H1 (cell line): ENCODE results near the gene ZWILCH. TPM values are rescaled to one million over a fixed set of nuclear protein-coding genes. Genes with fewer than 3 reads are reported as not detected.

Experiments
- CTCF ChIA-PET: fragments of 300-600 bp; sonication (Branson Sonifier 250); formaldehyde crosslinking; loops from one replicate; lab custom pipeline; 2021; ENCODE audit not compliant: partially characterized antibody; lab: Charles Lee
- POLR2A ChIA-PET: fragments of 300-600 bp; sonication (Branson Sonifier 250); formaldehyde crosslinking; loops from one replicate; lab custom pipeline; 2021; ENCODE audit warnings: inconsistent platforms; ENCODE audit not compliant: partially characterized antibody; lab: Charles Lee
- DNase-seq, 2 experiments: peaks; one replicate each; pipeline versions ENCODE4 v3.0.0 to v3.0.0-alpha.2; 2010 to 2022; ENCODE audit warnings: low spot score in 2 of 2, low read depth in 1 of 2, mixed read lengths in 1 of 2
- FAIRE-seq: peaks from 2 replicates; lab custom pipeline; 2011; peaks lifted over from hg19 to GRCh38; lab: Jason Lieb, UNC
- H2AFZ ChIP-seq: 2 replicates; pipeline ENCODE4 v1.8.1; 2012; ENCODE audit warnings: low read length, inconsistent platforms
- H2AK5ac ChIP-seq: 2 replicates; pipeline ENCODE4 v1.6.1; 2013; ENCODE audit warnings: low read depth, low read length
- H2BK120ac ChIP-seq: replicated peaks from 2 replicates; pipeline ENCODE3; 2013; ENCODE audit warnings: low read depth, low read length, inconsistent platforms
- H2BK12ac ChIP-seq: 2 replicates; pipeline ENCODE4 v1.6.1; 2013; ENCODE audit warnings: low read depth, low read length
- H2BK15ac ChIP-seq: 2 replicates; pipeline ENCODE4 v1.6.1; 2013; ENCODE audit warnings: low read length
- H2BK20ac ChIP-seq: 2 replicates; pipeline ENCODE4 v1.6.1; 2013; ENCODE audit warnings: low read length
- H2BK5ac ChIP-seq: 2 replicates; pipeline ENCODE4 v1.6.1; 2013; ENCODE audit warnings: low read depth, low read length
- H3K14ac ChIP-seq: 2 replicates; pipeline ENCODE4 v1.6.1; 2013; ENCODE audit warnings: inconsistent platforms; ENCODE audit not compliant: insufficient read length
- H3K18ac ChIP-seq: 2 replicates; pipeline ENCODE4 v1.6.1; 2013; ENCODE audit warnings: low read length; ENCODE audit errors: extremely low read depth
- H3K23ac ChIP-seq: 2 replicates; pipeline ENCODE4 v1.6.1; 2013; ENCODE audit warnings: inconsistent platforms; ENCODE audit not compliant: insufficient read length
- H3K23me2 ChIP-seq: 2 replicates; pipeline ENCODE4 v1.6.1; 2013; ENCODE audit warnings: low read depth, low read length
- H3K27ac ChIP-seq: 2 replicates; pipeline ENCODE4 v1.6.1; 2011; ENCODE audit warnings: low read depth, low read length, inconsistent platforms
- H3K27me3 ChIP-seq, 4 experiments: replicated peaks in 1 of 4; 1 replicate in 1 of 4; 2 replicates in 3 of 4; pipeline versions ENCODE4 v1.6.1 to v1.8.1; 2011 to 2013; ENCODE audit warnings: low read length in 3 of 4, mild to moderate bottlenecking in 3 of 4, inconsistent platforms in 2 of 4, mixed read lengths in 2 of 4, moderate library complexity in 1 of 4; ENCODE audit not compliant: control insufficient read depth in 3 of 4, insufficient read depth in 3 of 4; ENCODE audit errors: extremely low read depth in 1 of 4
- H3K36me3 ChIP-seq, 4 experiments: 2 replicates each; pipeline versions ENCODE4 v1.6.1 to v1.8.1; 2011 to 2013; ENCODE audit warnings: mild to moderate bottlenecking in 4 of 4, low read length in 3 of 4, moderate library complexity in 2 of 4, control low read depth in 1 of 4, inconsistent platforms in 1 of 4; ENCODE audit not compliant: insufficient read depth in 4 of 4, control insufficient read depth in 2 of 4
- H3K4ac ChIP-seq: replicated peaks from 2 replicates; pipeline ENCODE3; 2013; ENCODE audit warnings: low read length, low read depth, mixed read lengths, inconsistent platforms; ENCODE audit not compliant: insufficient read length
- H3K4me1 ChIP-seq, 4 experiments: replicated peaks in 1 of 4; 1 replicate in 1 of 4; 2 replicates in 3 of 4; pipeline versions ENCODE4 v1.6.1 to v1.8.1; 2011 to 2013; ENCODE audit warnings: low read length in 3 of 4, inconsistent platforms in 2 of 4, mixed read lengths in 1 of 4; ENCODE audit not compliant: insufficient read depth in 4 of 4, control insufficient read depth in 3 of 4
- H3K4me2 ChIP-seq, 2 experiments: 2 replicates each; pipeline versions ENCODE4 v1.6.1 to v1.8.1; 2011 to 2013; ENCODE audit warnings: low read depth in 2 of 2, low read length in 2 of 2, control low read depth in 1 of 2, inconsistent platforms in 1 of 2, mild to moderate bottlenecking in 1 of 2; ENCODE audit not compliant: insufficient read depth in 1 of 2
- H3K4me3 ChIP-seq, 4 experiments: fragments of 200-600, 300-600 bp in 1 of 4; sonication (generic), shearing (Covaris generic), sonication (Bioruptor Twin) in 1 of 4; 2 replicates each; pipeline versions ENCODE4 v1.5.1 to v1.8.1; 2011 to 2016; ENCODE audit warnings: low read length in 4 of 4, low read depth in 3 of 4, control low read depth in 2 of 4, inconsistent platforms in 2 of 4, mild to moderate bottlenecking in 2 of 4, mixed read lengths in 1 of 4, moderate library complexity in 1 of 4; ENCODE audit not compliant: insufficient read depth in 2 of 4; ENCODE audit errors: extremely low read depth in 1 of 4
- H3K56ac ChIP-seq: replicated peaks from 2 replicates; pipeline ENCODE3; 2013; ENCODE audit warnings: low read depth, mild to moderate bottlenecking, mixed read lengths, low read length, inconsistent platforms; ENCODE audit not compliant: insufficient read length
- H3K79me1 ChIP-seq: 2 replicates; pipeline ENCODE4 v1.6.1; 2013; ENCODE audit warnings: low read depth, low read length, control low read depth
- H3K79me2 ChIP-seq, 2 experiments: 2 replicates each; pipeline versions ENCODE4 v1.6.1 to v1.8.1; 2012 to 2013; ENCODE audit warnings: low read length in 2 of 2, mild to moderate bottlenecking in 2 of 2, inconsistent platforms in 1 of 2; ENCODE audit not compliant: insufficient read depth in 2 of 2, control insufficient read depth in 1 of 2
- H3K9ac ChIP-seq, 4 experiments: replicated peaks in 1 of 4; 1 replicate in 1 of 4; 2 replicates in 3 of 4; pipeline versions ENCODE4 v1.6.1 to v1.8.1; 2011 to 2013; ENCODE audit warnings: low read depth in 3 of 4, low read length in 3 of 4, control low read depth in 2 of 4, mild to moderate bottlenecking in 2 of 4, moderate library complexity in 2 of 4, inconsistent platforms in 1 of 4; ENCODE audit errors: extremely low read depth in 1 of 4
- H3K9me3 ChIP-seq, 2 experiments: 2 replicates each; pipeline versions ENCODE4 v1.6.1 to v1.8.1; 2012 to 2013; ENCODE audit warnings: mild to moderate bottlenecking in 2 of 2, moderate library complexity in 2 of 2, control low read depth in 1 of 2, inconsistent platforms in 1 of 2, low read depth in 1 of 2, low read length in 1 of 2, mixed read lengths in 1 of 2; ENCODE audit not compliant: insufficient read depth in 2 of 2
- H4K20me1 ChIP-seq, 2 experiments: replicated peaks in 1 of 2; 2 replicates each; pipeline versions ENCODE3 to v1.8.1; 2011 to 2013; ENCODE audit warnings: inconsistent platforms in 2 of 2, low read length in 2 of 2, mild to moderate bottlenecking in 1 of 2; ENCODE audit not compliant: insufficient read depth in 2 of 2, control insufficient read depth in 1 of 2
- H4K5ac ChIP-seq: 2 replicates; pipeline ENCODE4 v1.6.1; 2013; ENCODE audit warnings: low read length, low read depth, mixed read lengths, inconsistent platforms; ENCODE audit not compliant: insufficient read length
- H4K8ac ChIP-seq: 2 replicates; pipeline ENCODE4 v1.8.0; 2013; ENCODE audit warnings: mild to moderate bottlenecking, moderate library complexity, low read length, inconsistent platforms; ENCODE audit not compliant: insufficient read depth; ENCODE audit errors: extremely low read depth
- H4K91ac ChIP-seq: replicated peaks from 2 replicates; pipeline ENCODE3; 2013; ENCODE audit warnings: low read length, mixed read lengths, inconsistent platforms; ENCODE audit not compliant: insufficient read length
- GTF2F1 ChIP-seq: IDR thresholded peaks from 2 replicates; pipeline ENCODE4 v1.6.1; 2012; ENCODE audit warnings: low read depth, low read length, improper control_type of control experiment, borderline replicate concordance
- HDAC2 ChIP-seq, 2 experiments: fragments of 300-600 bp in 1 of 2; sonication (generic) in 1 of 2; IDR thresholded peaks; 2 replicates each; pipeline ENCODE4 v1.6.1; 2011 to 2012; ENCODE audit warnings: low read depth in 2 of 2, low read length in 2 of 2, mild to moderate bottlenecking in 2 of 2, moderate library complexity in 2 of 2, borderline replicate concordance in 1 of 2, inconsistent platforms in 1 of 2
- MAFK ChIP-seq: IDR thresholded peaks from 2 replicates; pipeline ENCODE4 v1.6.1; 2012; ENCODE audit warnings: low read depth, mild to moderate bottlenecking, improper control_type of control experiment, low read length
- POLR2AphosphoS5 ChIP-seq: IDR thresholded peaks from 2 replicates; pipeline ENCODE4 v1.6.1; 2011; ENCODE audit warnings: low read depth, low read length
- RBBP5 ChIP-seq: IDR thresholded peaks from 2 replicates; pipeline ENCODE4 v1.7.1; 2012; ENCODE audit warnings: low read depth, mild to moderate bottlenecking, inconsistent platforms, low read length, moderate library complexity, borderline replicate concordance
- SIX5 ChIP-seq: IDR thresholded peaks from 2 replicates; pipeline ENCODE4 v1.6.1; 2011; ENCODE audit warnings: mild to moderate bottlenecking, low read depth, low read length
- SP4 ChIP-seq: IDR thresholded peaks from 2 replicates; pipeline ENCODE4 v1.6.1; 2012; ENCODE audit warnings: low read length, inconsistent platforms
- TEAD4 ChIP-seq: IDR thresholded peaks from 2 replicates; pipeline ENCODE4 v1.6.1; 2012; ENCODE audit warnings: low read depth, low read length, inconsistent platforms, mixed read lengths
- WGBS, 2 experiments: shearing (Covaris generic) in 1 of 2; methylation state at CpG; one replicate each; pipeline versions ENCODE4 v1.1.6 to v1.1.7; 2013 to 2015; ENCODE audit warnings: low lambda C conversion rate in 2 of 2, mixed read lengths in 2 of 2, inconsistent platforms in 1 of 2, low coverage in 1 of 2, missing lambda C conversion rate in 1 of 2; ENCODE audit not compliant: insufficient replicate concordance in 2 of 2, insufficient coverage in 1 of 2, insufficient read length in 1 of 2; ENCODE audit errors: extremely low coverage in 1 of 2, missing lambda C conversion rate in 1 of 2; 5-methylcytosine and 5-hydroxymethylcytosine counted together
- polyA plus RNA-seq, 7 experiments: library from polyadenylated mRNA; depleted of rRNA in 3 of 7; stranded (reverse) in 5 of 7; unstranded in 2 of 7; fragments of >200 nt in 5 of 7; fragments of 200-250 nt in 2 of 7; gene quantifications; 1 replicate in 5 of 7; 2 replicates in 1 of 7; 4 replicates in 1 of 7; pipeline versions ENCODE4 v1.2.1 to v1.2.3, GENCODE V29; 2011 to 2013; ENCODE audit warnings: missing spikeins in 2 of 7, mixed read lengths in 2 of 7
- total RNA-seq: library from RNA; stranded (reverse); fragmentation: NEBNext Ultra II Directional; extraction: Animal tissue kit (Norgen Biotek cat#: 25700); gene quantifications from 2 replicates; pipeline ENCODE4 v1.2.1, GENCODE V29; 2021
- TF ChIP-seq, protein P1 (sequence below): IDR thresholded peaks from 2 replicates; pipeline ENCODE4 v1.6.1; 2012; ENCODE audit warnings: inconsistent platforms

The ZWILCH gene
- total and polyA plus RNA-seq, 2 of the 8 experiments (the other 6 are each of a cell fraction or from before 2014, with no cell fraction given), result 18.1 to 61.5 TPM

DNA sequence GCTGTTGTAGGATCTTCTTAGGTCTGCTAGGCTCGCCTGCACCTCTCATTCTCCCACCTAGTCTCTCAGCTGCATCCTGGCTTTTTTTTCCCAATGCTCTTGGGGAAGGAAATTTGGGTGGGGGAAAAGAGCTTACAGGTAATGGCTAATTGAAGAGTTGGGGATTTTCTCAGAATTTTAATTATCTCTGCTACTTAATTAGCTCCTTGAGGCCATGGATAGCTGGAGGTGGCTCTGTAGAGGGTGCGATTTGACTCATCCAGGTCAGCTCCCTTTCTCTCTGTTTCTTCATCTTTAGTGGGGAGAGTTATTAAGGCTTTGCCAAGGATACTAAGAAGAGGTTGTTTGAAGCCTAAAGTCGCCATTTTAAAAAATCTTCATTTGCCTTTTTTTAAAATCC is 30.2 kb upstream of the ZWILCH start:
- TF ChIP-seq TEAD4 (no peak), MAFK (no peak), RBBP5 (no peak), GTF2F1 (no peak), POLR2AphosphoS5 (no peak), SIX5 (no peak), HDAC2 (IDR thresholded peaks at IDR 0.05; ENCODE audit: borderline replicate concordance in 1 of 2, low read depth in 2 of 2, low read length in 2 of 2) (no peak), SP4 (no peak)
- TF ChIP-seq, protein P1, sequence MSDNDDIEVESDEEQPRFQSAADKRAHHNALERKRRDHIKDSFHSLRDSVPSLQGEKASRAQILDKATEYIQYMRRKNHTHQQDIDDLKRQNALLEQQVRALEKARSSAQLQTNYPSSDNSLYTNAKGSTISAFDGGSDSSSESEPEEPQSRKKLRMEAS, result no peak
- Histone ChIP-seq H3K9ac (no peak overlapping the region), H3K27me3 (no peaks in the 10 kb centered on the region), H3K9me3 (no peaks in the 10 kb centered on the region), H3K18ac (no peak overlapping the region), H2BK5ac (no peak overlapping the region), H4K20me1 (peaks cover 0 to 3% of the 10 kb centered on the region in 2 experiments), H3K4me2 (peak overlapping the region in 1 of 2 experiments; percentile 78; a peak in 2 of 4 replicates), H2BK15ac (no peak overlapping the region), H2BK20ac (0 out of 2 replicates have a peak overlapping the region, but pooled peaks have one; percentile 53), H3K14ac (no peak overlapping the region), H3K27ac (no peak overlapping the region), H2AK5ac (no peak overlapping the region; the same call in 1 of the 2 replicates), H2AFZ (no peak overlapping the region), H4K8ac (no peak overlapping the region), H4K91ac (no peak overlapping the region), H2BK120ac (no peak overlapping the region), H3K4ac (no peak overlapping the region), H3K56ac (no peak overlapping the region), H3K4me3 (peak overlapping the region in 1 of 4 experiments; percentile 18; a peak in 2 of 8 replicates), H3K79me2 (peaks cover 0 to 24% of the 10 kb centered on the region in 2 experiments; a peak in 1 of 4 replicates), H3K23me2 (no peaks in the 10 kb centered on the region), H4K5ac (peak overlapping the region; percentile 25), H3K36me3 (no peaks in the 10 kb centered on the region), H3K79me1 (peaks cover 3% of the 10 kb centered on the region; the same call in 1 of the 2 replicates), H3K4me1 (peaks cover 23 to 58% (median 44%) of the 10 kb centered on the region in 4 experiments), H2BK12ac (no peak overlapping the region), H3K23ac (no peak overlapping the region)
- ChIA-PET CTCF (interaction anchor here (0.6 to 5.4 kb wide), 8 partner anchors 11 to 362 kb away, joined by 3 to 40 read pairs (median 4); partner anchors contain the start of genes MAP2K1 and SNAPC5), POLR2A (interaction anchor here (1.5 to 3.1 kb wide), 7 partner anchors 10 to 29 kb away, joined by 3 to 24 read pairs (median 9); partner anchors contain the start of genes RPL4, SNAPC5 and ZWILCH)
- DNase-seq (no peak), FAIRE-seq (no peak)
- WGBS, 2 experiments, result 75% methylated on average over 3 of the region's 3 CpGs; no CpG with 5 or more reads in 1 of the 2 experiments
